G401 (cell line): ENCODE results near the gene LRRC15. TPM values are rescaled to one million over a fixed set of nuclear protein-coding genes. Genes with fewer than 3 reads are reported as not detected.

Experiments
- DNase-seq: peaks from one replicate; pipeline ENCODE4 v3.0.0-alpha.2; 2015; ENCODE audit warnings: low spot score
- in situ Hi-C: cut with HindIII; loops from 2 replicates; pipeline ENCODE4 v1.10.0; 2016; ENCODE audit warnings: low sequenced_read_pairs, mixed read lengths
- total RNA-seq: library from RNA; depleted of rRNA; stranded (reverse); fragments of >200 nt; shearing (Covaris generic); gene quantifications from 2 replicates; pipeline ENCODE4 v1.2.3, GENCODE V29; 2014

Gene LRRC15
- total RNA-seq, 1 experiment from 2014 or later, result 0.14 TPM

- DNase-seq, result no peak
- in situ Hi-C loops, result no loop called here
Observed at GRCh38 chr3:194387276-194387675, 17.7 kb upstream of the LRRC15 start.

- in situ Hi-C loops, result no loop called here
- no peak for DNase-seq
Observed at GRCh38 chr3:194386648-194387047, 17.1 kb upstream of the LRRC15 start.

- no peak for DNase-seq
Observed at GRCh38 chr3:194386066-194386465, 16.5 kb upstream of the LRRC15 start.

GRCh38 chr3:194384569-194385001 is 15.0 kb upstream of the LRRC15 start:
- no peak for DNase-seq
- in situ Hi-C loops, result no loop called here

More at GRCh38 chr3:194386066-194386465, 16.5 kb upstream of the LRRC15 start:
- in situ Hi-C loops, result no loop called here

GRCh38 chr3:194384156-194384555 is 14.6 kb upstream of the LRRC15 start:
- in situ Hi-C loops, result no loop called here

GRCh38 chr3:194383276-194383940 is 13.9 kb upstream of the LRRC15 start:
- in situ Hi-C loops, result no loop called here
- no peak for DNase-seq

More at GRCh38 chr3:194384156-194384555, 14.6 kb upstream of the LRRC15 start:
- no peak for DNase-seq

- in situ Hi-C loops, result no loop called here
Observed at GRCh38 chr3:194382892-194383223, 13.3 kb upstream of the LRRC15 start.

GRCh38 chr3:194382196-194382891 is 12.8 kb upstream of the LRRC15 start:
- no peak for DNase-seq
- in situ Hi-C loops, result no loop called here

More at GRCh38 chr3:194382892-194383223, 13.3 kb upstream of the LRRC15 start:
- DNase-seq, result no peak

- DNase-seq, result peak; percentile 21
- in situ Hi-C loops, result no loop called here
Observed at GRCh38 chr3:194381460-194381875, 11.9 kb upstream of the LRRC15 start.

- no peak for DNase-seq
- in situ Hi-C loops, result no loop called here
Observed at GRCh38 chr3:194380326-194380725, 10.8 kb upstream of the LRRC15 start.

- no peak for DNase-seq
- in situ Hi-C loops, result no loop called here
Observed at GRCh38 chr3:194379651-194380050, 10.1 kb upstream of the LRRC15 start.

GRCh38 chr3:194379231-194379630 is 9.7 kb upstream of the LRRC15 start:
- DNase-seq, result no peak
- in situ Hi-C loops, result no loop called here

GRCh38 chr3:194377708-194378107 is 8.2 kb upstream of the LRRC15 start:
- in situ Hi-C loops, result no loop called here
- DNase-seq, result no peak

GRCh38 chr3:194376241-194376560 is 6.7 kb upstream of the LRRC15 start:
- in situ Hi-C loops, result no loop called here
- DNase-seq, result no peak

- no peak for DNase-seq
- in situ Hi-C loops, result no loop called here
Observed at GRCh38 chr3:194375473-194376240, 6.1 kb upstream of the LRRC15 start.

- no peak for DNase-seq
- in situ Hi-C loops, result no loop called here
Observed at GRCh38 chr3:194374935-194375334, 5.4 kb upstream of the LRRC15 start.

GRCh38 chr3:194373899-194374298 is 4.4 kb upstream of the LRRC15 start:
- DNase-seq, result no peak
- in situ Hi-C loops, result no loop called here

GRCh38 chr3:194373028-194373427 is 3.5 kb upstream of the LRRC15 start:
- in situ Hi-C loops, result no loop called here
- DNase-seq, result no peak

GRCh38 chr3:194370753-194371152 is 1.2 kb upstream of the LRRC15 start:
- in situ Hi-C loops, result no loop called here
- no peak for DNase-seq

- in situ Hi-C loops, result no loop called here
- DNase-seq, result no peak
Observed at GRCh38 chr3:194368918-194369317, 625 bp downstream of the LRRC15 start.
